ENCODE measurements around the gene FRMPD2.

FRMPD2 gene

GRCh38 chr10:48241332-48241731, 33.2 kb downstream of the FRMPD2 start:
- no peak for DNase-seq (ENCODE audit: low read depth)
- no peak overlapping the region for H3K4me3 ChIP-seq (ENCODE audit: low read depth, low read length)
- TF ChIP-seq POLR2A (IDR thresholded peaks at IDR 0.05; ENCODE audit: extremely low read depth, insufficient read length) (no peak), MYC (IDR thresholded peaks at IDR 0.05; ENCODE audit: low read depth, low read length) (no peak), MAX (IDR thresholded peaks at IDR 0.05; ENCODE audit: low read depth, low read length) (no peak), CTCF (IDR thresholded peaks at IDR 0.05; ENCODE audit: low read depth, low read length) (no peak)

GRCh38 chr10:48240196-48240595, 34.3 kb downstream of the FRMPD2 start:
- DNase-seq (ENCODE audit: low read depth): no peak
- TF ChIP-seq POLR2A (IDR thresholded peaks at IDR 0.05; ENCODE audit: extremely low read depth, insufficient read length) (no peak), CTCF (IDR thresholded peaks at IDR 0.05; ENCODE audit: low read depth, low read length) (no peak), MYC (IDR thresholded peaks at IDR 0.05; ENCODE audit: low read depth, low read length) (no peak), MAX (IDR thresholded peaks at IDR 0.05; ENCODE audit: low read depth, low read length) (no peak)
- H3K4me3 ChIP-seq (ENCODE audit: low read depth, low read length): no peak overlapping the region

- no peak for TF ChIP-seq POLR2A (IDR thresholded peaks at IDR 0.05; ENCODE audit: extremely low read depth, insufficient read length)
- H3K4me3 ChIP-seq (ENCODE audit: low read depth, low read length): no peak overlapping the region
- DNase-seq (ENCODE audit: low read depth): no peak
Measured at GRCh38 chr10:48239618-48240017, 34.9 kb downstream of the FRMPD2 start.

GRCh38 chr10:48238826-48239520, 35.5 kb downstream of the FRMPD2 start:
- DNase-seq (ENCODE audit: low read depth): no peak
- TF ChIP-seq CTCF (IDR thresholded peaks at IDR 0.05; ENCODE audit: low read depth, low read length): no peak
- no peak for TF ChIP-seq POLR2A (IDR thresholded peaks at IDR 0.05; ENCODE audit: extremely low read depth, insufficient read length)
- TF ChIP-seq MYC (IDR thresholded peaks at IDR 0.05; ENCODE audit: low read depth, low read length): no peak
- no peak overlapping the region for H3K4me3 ChIP-seq (ENCODE audit: low read depth, low read length)

- no peak for DNase-seq (ENCODE audit: low read depth)
- H3K4me3 ChIP-seq (ENCODE audit: low read depth, low read length): no peak overlapping the region
- TF ChIP-seq CTCF (IDR thresholded peaks at IDR 0.05; ENCODE audit: low read depth, low read length) (no peak), MYC (IDR thresholded peaks at IDR 0.05; ENCODE audit: low read depth, low read length) (no peak), POLR2A (IDR thresholded peaks at IDR 0.05; ENCODE audit: extremely low read depth, insufficient read length) (no peak), MAX (IDR thresholded peaks at IDR 0.05; ENCODE audit: low read depth, low read length) (no peak)
Measured at GRCh38 chr10:48237259-48238250, 36.9 kb downstream of the FRMPD2 start.

- TF ChIP-seq CTCF (IDR thresholded peaks at IDR 0.05; ENCODE audit: low read depth, low read length): no peak
- no peak for TF ChIP-seq MYC (IDR thresholded peaks at IDR 0.05; ENCODE audit: low read depth, low read length)
- TF ChIP-seq POLR2A (IDR thresholded peaks at IDR 0.05; ENCODE audit: extremely low read depth, insufficient read length): no peak
- no peak for TF ChIP-seq MAX (IDR thresholded peaks at IDR 0.05; ENCODE audit: low read depth, low read length)
Measured at GRCh38 chr10:48236199-48236621, 38.3 kb downstream of the FRMPD2 start.

More at GRCh38 chr10:48236199-48236621, 38.3 kb downstream of the FRMPD2 start:
- DNase-seq (ENCODE audit: low read depth): no peak
- no peak overlapping the region for H3K4me3 ChIP-seq (ENCODE audit: low read depth, low read length)

Measured in NB4 (cell line).